WI38 (cell line): Measurements from ENCODE around the gene SMS.

Experiments
- H3K4me3 ChIP-seq: 2 replicates; pipeline ENCODE4 v1.5.1; 2011; ENCODE audit warnings: low read depth, mild to moderate bottlenecking, control low read depth, low read length
- TF ChIP-seq, protein P1 (sequence below): IDR thresholded peaks from 2 replicates; pipeline ENCODE4 v1.5.1; 2012; ENCODE audit warnings: low read depth, mild to moderate bottlenecking, control low read depth, low read length

Gene SMS

DNA sequence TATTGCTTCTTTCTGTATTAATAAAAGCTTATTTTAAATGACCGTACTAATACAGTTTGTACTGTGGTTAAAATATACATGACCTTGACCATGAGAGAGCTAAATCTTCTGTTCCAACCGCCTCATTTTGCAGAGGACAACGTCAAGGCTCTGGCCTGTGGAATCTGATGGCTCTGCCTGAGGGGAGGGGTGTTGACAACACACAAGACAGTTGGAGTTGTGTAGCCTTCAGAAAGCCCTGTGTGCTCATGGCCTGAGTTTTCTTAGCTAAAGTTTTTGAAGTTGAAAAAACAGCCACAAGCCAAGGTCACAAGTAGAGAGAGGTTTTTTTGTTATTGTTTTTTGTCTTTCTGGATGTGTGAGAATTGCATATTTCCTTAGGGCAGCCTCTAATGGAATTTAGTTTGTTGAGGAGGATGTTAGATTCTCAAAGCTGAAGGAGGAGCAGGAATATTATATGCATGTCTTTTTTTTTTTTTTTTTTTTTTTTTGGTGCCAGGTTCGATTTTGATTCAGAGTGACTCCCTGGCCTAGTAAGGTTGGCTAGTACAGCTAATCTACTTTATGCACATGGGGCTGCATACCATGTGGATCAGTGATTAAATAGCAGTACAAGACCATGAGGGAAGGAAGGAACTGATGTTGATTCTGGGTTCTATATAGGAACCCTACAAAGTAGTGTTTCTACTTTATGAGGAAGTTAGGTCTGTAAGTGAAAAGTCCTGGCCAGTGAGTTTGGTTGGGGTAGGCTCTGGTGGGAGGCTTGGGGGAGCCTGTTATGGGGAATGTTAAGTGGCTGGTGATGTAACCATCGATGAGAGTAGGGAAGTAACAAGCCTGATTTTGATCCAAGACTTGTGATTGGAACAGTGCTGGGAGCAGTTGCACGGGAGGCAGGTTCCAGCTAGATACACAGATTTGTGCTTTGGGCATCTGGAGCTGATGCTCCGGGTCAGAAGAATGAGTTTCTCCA is 20.3 kb downstream of the SMS start:
- no peak overlapping the region for H3K4me3 ChIP-seq
- TF ChIP-seq, protein P1, sequence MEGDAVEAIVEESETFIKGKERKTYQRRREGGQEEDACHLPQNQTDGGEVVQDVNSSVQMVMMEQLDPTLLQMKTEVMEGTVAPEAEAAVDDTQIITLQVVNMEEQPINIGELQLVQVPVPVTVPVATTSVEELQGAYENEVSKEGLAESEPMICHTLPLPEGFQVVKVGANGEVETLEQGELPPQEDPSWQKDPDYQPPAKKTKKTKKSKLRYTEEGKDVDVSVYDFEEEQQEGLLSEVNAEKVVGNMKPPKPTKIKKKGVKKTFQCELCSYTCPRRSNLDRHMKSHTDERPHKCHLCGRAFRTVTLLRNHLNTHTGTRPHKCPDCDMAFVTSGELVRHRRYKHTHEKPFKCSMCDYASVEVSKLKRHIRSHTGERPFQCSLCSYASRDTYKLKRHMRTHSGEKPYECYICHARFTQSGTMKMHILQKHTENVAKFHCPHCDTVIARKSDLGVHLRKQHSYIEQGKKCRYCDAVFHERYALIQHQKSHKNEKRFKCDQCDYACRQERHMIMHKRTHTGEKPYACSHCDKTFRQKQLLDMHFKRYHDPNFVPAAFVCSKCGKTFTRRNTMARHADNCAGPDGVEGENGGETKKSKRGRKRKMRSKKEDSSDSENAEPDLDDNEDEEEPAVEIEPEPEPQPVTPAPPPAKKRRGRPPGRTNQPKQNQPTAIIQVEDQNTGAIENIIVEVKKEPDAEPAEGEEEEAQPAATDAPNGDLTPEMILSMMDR = no peak

DNA sequence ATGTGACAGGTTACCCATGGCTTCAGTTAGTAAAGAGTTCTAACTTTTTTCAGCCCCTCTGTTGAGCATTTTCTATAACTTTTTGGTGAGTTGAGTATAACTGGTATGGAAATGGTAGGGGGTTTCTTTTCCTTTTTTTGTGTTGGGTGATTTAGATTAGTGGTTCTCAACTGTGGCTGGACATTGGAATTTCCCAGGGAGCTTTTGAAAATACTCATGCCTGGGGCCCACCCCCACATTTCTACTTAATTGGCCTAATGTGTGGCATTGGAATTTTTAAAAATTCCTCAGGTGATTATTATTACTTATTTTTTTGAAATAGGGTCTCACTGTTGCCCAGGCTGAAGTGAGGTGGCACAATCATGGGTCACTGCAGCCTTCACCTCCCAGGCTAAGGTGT is 21.9 kb downstream of the SMS start:
- TF ChIP-seq, protein P1 = no peak

DNA sequence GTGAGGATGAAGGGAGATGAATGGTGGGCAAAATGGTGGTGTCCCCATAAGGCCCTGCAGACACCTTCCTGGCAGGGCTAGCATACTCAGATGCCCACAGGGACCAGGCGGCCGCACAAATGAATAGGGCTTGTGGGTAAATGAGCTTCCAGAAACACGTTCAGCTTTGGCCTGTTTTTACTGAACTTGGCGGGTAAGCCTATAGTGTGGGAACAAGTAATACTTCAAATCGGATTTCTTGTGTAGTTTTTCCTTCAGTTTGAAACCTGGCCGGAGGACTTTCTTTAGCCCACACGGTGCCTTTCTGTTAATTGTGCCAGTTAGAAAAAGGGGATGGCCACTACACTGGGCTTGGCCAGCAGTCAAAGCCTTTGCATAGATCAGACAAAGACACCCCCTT is 22.8 kb downstream of the SMS start:
- TF ChIP-seq, protein P1 = no peak

More for the DNA sequence above, 21.9 kb downstream of the SMS start:
- H3K4me3 ChIP-seq = no peak overlapping the region

DNA sequence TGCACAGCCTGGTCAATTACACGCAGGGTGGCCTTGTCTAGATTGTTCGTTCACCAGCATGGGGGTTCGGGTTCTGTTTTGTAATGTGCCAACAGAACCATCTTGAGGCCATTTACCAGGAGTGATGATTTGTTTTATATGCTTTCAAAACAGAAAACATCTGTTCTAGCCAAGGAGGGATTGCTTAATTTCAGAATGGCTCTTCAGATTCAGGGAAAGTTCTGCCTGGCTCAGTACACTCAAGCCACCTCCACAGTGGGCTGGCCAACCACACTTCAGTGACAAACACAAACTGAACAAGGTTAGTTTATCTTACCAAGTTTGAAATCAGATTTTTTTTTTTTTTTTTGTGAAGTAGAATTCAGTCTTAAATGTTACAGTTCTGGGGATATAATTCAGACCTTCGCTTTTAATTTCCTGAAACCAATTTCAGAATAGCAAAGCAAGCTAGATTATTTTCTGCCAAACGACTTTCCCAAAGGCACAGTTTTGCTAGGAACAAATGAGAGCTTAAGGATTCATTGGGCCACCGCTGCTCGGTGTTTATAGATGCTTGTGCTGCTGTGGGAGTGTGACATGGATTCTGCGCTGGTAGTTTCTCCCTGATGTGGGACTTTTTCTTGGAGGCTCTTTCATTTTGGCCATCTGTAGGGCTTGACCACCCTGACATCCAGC is 23.4 kb downstream of the SMS start:
- TF ChIP-seq, protein P1 = no peak

More for the DNA sequence above, 22.8 kb downstream of the SMS start:
- H3K4me3 ChIP-seq = no peak overlapping the region

DNA sequence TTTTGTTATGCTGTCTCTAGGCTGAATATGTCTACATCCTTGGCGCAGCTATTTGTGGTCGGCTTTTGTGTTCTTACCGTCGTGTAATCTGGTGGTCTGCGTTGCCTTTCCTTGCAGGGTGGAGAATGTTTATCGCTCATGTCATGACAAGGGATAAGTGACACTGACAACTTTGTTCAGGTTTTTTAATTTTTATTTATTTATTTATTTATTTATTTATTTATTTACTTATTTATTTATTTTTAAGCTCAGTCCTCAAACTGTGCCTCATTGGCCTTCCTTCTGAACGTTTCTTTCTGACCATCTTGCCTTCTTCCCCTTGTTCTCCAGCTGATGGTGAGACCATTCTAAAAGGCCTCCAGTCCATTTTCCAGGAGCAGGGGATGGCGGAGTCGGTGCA is 26.4 kb downstream of the SMS start:
- TF ChIP-seq, protein P1 = no peak
- no peak overlapping the region for H3K4me3 ChIP-seq

More for the DNA sequence above, 23.4 kb downstream of the SMS start:
- H3K4me3 ChIP-seq = no peak overlapping the region

DNA sequence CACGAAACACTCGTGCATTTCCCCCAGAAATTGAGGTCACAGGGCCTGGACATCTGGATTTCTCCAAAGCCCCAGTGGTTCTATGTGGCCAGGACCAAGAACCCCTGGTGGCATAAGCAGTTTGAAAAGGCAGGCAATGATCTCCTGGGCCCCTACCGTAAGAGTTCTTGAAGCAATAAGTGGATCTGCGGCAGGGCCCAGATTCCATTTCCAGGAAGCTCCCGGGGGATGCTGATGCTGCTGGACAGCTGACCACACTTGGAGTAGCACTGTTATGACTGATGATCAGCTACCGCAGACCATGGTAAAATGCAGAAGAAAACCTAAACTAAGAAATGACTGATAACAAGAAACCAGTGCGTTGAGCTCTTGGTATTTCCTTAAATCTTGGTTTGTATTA is 27.8 kb downstream of the SMS start:
- TF ChIP-seq, protein P1 = no peak
- no peak overlapping the region for H3K4me3 ChIP-seq

DNA sequence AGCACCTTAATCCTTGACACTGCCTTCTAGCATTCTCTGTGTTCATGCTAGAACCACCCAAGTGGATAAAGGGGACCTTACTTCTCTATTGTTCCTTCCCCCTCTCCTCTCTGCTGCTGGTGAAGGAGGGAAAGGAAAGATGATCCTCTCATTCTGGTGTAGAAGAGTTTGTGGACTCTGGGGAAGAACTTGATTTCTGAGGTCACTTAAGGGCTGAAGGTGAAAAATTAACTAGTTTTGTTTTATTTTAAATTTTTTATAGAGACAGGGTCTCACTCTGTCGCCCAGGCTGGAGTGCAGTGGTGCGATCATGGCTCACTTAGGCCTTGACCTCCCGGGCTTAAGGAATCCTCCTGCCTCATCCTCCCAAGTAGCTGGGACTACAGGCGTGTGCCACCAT is 29.8 kb downstream of the SMS start:
- TF ChIP-seq, protein P1 = no peak
- H3K4me3 ChIP-seq = no peak overlapping the region
